HG02610 (cell line): ENCODE results near the gene SNX32.
A peak's percentile ranks its signal among the peaks of the same experiment; 100 is the strongest.

Experiments used
- ATAC-seq: cut with Tn5 transposase; IDR thresholded peaks from one replicate; pipeline ENCODE4 v1.9.1; 2021; ENCODE audit warnings: mild to moderate bottlenecking, moderate library complexity; ENCODE audit not compliant: unreplicated experiment

The SNX32 gene

DNA sequence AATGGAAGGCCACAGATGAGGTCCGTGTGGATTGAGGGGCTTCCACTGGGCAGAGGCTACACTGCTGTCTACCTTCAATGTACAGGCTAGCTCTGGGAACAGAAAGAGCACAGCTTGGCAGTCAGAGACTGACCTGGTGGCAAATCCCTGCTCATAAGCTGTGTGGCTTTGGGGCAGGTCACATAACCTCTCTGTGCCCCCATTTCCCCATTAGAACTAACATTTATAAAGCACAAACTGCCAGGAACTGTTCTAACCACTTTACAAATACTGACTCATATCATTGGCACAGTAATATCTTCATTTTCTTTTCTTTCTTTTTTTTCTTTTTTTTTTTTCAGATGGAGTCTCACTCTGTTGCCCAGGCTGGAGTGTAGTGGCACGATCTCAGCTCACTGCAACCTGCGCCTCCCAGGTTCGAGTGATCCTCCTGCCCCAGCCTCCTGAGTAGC is 63.3 kb downstream of the SNX32 start:
- ATAC-seq = no peak

DNA sequence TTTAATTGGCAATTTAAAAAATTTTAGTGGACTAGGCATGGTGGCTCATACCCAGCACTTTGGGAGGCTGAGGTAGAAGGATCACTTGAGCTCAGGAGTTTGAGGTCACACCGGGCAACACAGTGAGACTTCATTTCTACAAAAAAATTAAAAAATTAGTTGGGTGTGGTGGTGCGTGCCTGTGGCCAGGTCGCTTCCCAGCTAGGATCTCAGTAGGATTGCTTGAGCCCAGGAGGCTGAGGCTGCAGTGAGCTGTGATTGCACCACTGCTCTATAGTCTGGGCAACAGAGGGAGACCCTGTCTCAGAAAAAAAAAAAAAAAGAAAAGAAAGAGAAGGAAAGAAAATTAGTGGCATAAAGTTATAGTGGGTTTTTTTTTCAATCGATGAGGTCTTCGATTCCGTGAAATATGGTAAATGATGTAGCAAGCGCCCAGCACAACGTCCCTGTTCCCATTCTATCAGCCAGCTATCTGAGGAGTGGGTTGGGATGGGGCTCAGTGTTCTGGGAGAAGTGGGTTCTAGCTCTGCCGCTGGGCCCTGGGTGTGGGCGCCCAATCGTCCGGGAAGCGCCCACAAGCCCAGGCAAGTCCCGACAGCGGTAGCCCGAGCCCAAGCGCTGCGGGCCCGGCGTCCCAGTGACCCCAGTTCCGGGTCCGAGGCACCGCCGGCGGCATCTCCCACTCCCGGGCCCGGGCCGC is 65.0 kb downstream of the SNX32 start:
- ATAC-seq = no peak

DNA sequence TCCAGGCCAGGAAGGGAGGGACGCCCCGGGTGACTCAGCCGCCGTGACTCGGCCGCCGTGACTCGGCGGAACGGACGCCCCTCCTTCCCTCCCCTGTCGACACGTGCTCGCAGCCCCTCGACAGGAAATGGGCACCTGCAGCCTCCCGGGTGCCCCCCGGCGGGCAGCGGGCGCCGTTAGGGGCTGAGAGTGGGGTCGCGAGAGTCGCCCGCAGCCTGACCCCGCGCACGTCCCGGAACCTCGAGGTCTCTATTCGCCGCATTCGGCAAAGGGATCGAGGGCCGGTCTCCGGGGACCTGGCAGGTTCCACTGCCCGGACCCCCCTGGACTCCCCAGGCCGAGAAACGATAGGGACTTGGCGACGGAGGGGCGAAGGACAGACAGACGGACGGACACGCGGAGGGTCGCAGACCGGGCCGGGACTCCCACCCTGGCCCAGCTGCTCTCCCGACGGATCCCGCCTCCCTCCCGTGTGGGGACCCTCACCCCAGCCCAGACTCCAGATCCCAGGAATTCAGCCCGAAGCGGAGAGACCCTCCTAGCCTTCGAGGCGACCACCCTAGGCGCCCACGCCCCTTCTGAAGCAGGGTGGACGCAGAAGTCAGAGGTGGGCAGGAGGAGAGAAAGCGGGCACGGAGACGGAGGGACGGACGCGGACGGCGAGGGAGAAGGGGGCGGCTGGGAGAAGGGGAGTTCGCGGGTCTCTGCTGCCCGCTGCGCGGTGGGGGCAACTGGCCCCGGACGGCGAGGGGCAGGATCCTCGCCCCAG is 65.8 kb downstream of the SNX32 start:
- ATAC-seq = no peak

DNA sequence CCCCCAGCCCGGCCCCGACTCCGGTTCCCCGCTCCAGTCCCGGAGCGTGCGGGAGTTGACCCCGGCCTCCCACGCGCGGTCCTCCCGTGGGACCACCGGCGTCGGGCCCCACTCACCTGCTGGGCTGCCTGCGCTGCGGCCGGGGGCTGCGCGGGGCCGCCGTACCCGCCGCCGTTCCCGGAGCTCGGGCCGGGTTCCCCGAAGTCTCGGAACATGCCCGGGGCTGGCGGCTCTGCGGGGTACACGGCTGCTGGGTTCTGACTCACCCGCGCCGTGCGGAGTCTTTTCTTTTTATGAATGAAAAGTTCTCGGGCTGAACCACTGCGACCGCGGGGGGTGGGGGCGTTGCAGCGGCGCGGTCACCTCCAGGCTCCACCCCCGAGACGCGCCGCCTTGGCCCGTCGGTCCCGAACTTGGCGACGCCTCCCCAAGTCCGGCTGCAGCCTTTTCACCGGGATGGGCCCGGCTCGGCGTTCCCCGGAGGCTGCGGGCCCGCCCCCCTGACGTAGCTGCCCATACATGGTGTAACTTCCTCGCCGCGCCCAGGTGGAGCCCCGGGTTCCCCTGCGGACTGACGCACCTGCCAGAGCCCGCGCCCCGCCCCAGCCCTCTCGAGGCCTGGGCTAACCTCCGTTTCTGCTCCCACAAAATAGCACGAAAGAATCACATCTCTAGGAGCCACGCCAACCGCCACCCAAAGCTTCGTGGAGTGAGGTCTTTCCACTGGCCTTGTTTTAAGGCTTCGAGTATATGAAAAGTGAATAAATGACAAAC is 66.5 kb downstream of the SNX32 start, which contains the start of gene FOSL1:
FOSL1 (minus strand) TSS at position 264 of the 774 bp plus-strand sequence; CDS start at position 215, 49 bp downstream.
- ATAC-seq = peak; percentile 70

DNA sequence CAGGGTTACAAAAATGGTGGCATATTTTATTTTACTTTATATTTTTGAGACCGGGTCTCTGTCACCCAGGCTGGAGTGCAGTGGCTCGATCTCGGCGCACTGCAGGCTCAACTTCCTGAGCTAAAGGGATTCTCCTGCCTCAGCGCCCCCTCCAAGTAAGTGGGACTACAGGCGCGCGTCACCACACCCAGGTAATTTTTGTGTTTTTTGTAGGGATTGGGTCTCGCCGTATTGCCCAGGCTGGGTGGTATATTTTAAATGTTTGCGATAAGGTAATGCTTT is 67.1 kb downstream of the SNX32 start:
- ATAC-seq = no peak

DNA sequence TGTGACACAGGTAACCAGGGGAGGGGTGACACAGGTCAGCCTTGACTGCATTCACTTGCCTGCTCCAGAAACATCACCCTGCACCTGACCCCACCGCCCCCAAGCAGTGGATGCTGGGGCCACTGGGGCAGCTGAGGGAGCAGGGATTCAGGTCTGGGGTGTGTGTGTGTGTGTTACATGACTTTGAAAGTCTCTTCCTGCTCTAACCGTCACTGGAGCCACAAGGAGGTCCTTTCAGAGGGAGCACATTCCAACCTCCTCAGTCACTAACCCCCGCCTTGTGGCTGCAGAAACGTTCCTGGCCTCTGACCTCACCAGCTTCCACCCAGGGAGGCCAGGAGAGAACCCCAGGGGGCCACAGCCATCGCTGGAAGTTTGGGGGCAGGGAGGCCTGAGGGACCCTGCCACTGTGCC is 69.3 kb downstream of the SNX32 start:
- no peak for ATAC-seq
